OCI-LY7 (cell line): ENCODE data around the gene HERPUD2.

Source experiments
- CTCF ChIP-seq: fragments of 200-600 bp; sonication (generic); conservative IDR thresholded peaks from 2 replicates; pipeline ENCODE4 v1.5.1; 2014; ENCODE audit warnings: mild to moderate bottlenecking, antibody characterized with exemption, low read length, moderate library complexity, mixed read lengths
- EZH2phosphoT487 ChIP-seq: fragments of 200-600 bp; sonication (generic); IDR thresholded peaks from 2 replicates; pipeline ENCODE4 v1.6.1; 2018; ENCODE audit warnings: low read depth, borderline replicate concordance, mild to moderate bottlenecking, mixed run types, antibody characterized with exemption, low read length, moderate library complexity, mixed read lengths

GRCh38 chr7:35648367-35648766, 46.6 kb downstream of the HERPUD2 start:
- TF ChIP-seq CTCF (no peak), EZH2phosphoT487 (no peak)
